H1 (cell line): Measurements from ENCODE around the gene SORBS1. TPM values are rescaled to one million over a fixed set of nuclear protein-coding genes. Genes with fewer than 3 reads are reported as not detected.

Experiments used
- CTCF ChIA-PET: fragments of 300-600 bp; sonication (Branson Sonifier 250); formaldehyde crosslinking; loops from one replicate; lab custom pipeline; 2021; ENCODE audit not compliant: partially characterized antibody; lab: Charles Lee
- POLR2A ChIA-PET: fragments of 300-600 bp; sonication (Branson Sonifier 250); formaldehyde crosslinking; loops from one replicate; lab custom pipeline; 2021; ENCODE audit warnings: inconsistent platforms; ENCODE audit not compliant: partially characterized antibody; lab: Charles Lee
- DNase-seq, 2 experiments: peaks; one replicate each; pipeline versions ENCODE4 v3.0.0 to v3.0.0-alpha.2; 2010 to 2022; ENCODE audit warnings: low spot score in 2 of 2, low read depth in 1 of 2, mixed read lengths in 1 of 2
- FAIRE-seq: peaks from 2 replicates; lab custom pipeline; 2011; peaks lifted over from hg19 to GRCh38; lab: Jason Lieb, UNC
- H2AFZ ChIP-seq: 2 replicates; pipeline ENCODE4 v1.8.1; 2012; ENCODE audit warnings: low read length, inconsistent platforms
- H2AK5ac ChIP-seq: 2 replicates; pipeline ENCODE4 v1.6.1; 2013; ENCODE audit warnings: low read depth, low read length
- H2BK120ac ChIP-seq: replicated peaks from 2 replicates; pipeline ENCODE3; 2013; ENCODE audit warnings: low read depth, low read length, inconsistent platforms
- H2BK12ac ChIP-seq: 2 replicates; pipeline ENCODE4 v1.6.1; 2013; ENCODE audit warnings: low read depth, low read length
- H2BK15ac ChIP-seq: 2 replicates; pipeline ENCODE4 v1.6.1; 2013; ENCODE audit warnings: low read length
- H2BK20ac ChIP-seq: 2 replicates; pipeline ENCODE4 v1.6.1; 2013; ENCODE audit warnings: low read length
- H2BK5ac ChIP-seq: 2 replicates; pipeline ENCODE4 v1.6.1; 2013; ENCODE audit warnings: low read depth, low read length
- H3K14ac ChIP-seq: 2 replicates; pipeline ENCODE4 v1.6.1; 2013; ENCODE audit warnings: inconsistent platforms; ENCODE audit not compliant: insufficient read length
- H3K18ac ChIP-seq: 2 replicates; pipeline ENCODE4 v1.6.1; 2013; ENCODE audit warnings: low read length; ENCODE audit errors: extremely low read depth
- H3K23ac ChIP-seq: 2 replicates; pipeline ENCODE4 v1.6.1; 2013; ENCODE audit warnings: inconsistent platforms; ENCODE audit not compliant: insufficient read length
- H3K23me2 ChIP-seq: 2 replicates; pipeline ENCODE4 v1.6.1; 2013; ENCODE audit warnings: low read depth, low read length
- H3K27ac ChIP-seq: 2 replicates; pipeline ENCODE4 v1.6.1; 2011; ENCODE audit warnings: low read depth, low read length, inconsistent platforms
- H3K27me3 ChIP-seq, 4 experiments: replicated peaks in 1 of 4; 1 replicate in 1 of 4; 2 replicates in 3 of 4; pipeline versions ENCODE4 v1.6.1 to v1.8.1; 2011 to 2013; ENCODE audit warnings: low read length in 3 of 4, mild to moderate bottlenecking in 3 of 4, inconsistent platforms in 2 of 4, mixed read lengths in 2 of 4, moderate library complexity in 1 of 4; ENCODE audit not compliant: control insufficient read depth in 3 of 4, insufficient read depth in 3 of 4; ENCODE audit errors: extremely low read depth in 1 of 4
- H3K36me3 ChIP-seq, 4 experiments: 2 replicates each; pipeline versions ENCODE4 v1.6.1 to v1.8.1; 2011 to 2013; ENCODE audit warnings: mild to moderate bottlenecking in 4 of 4, low read length in 3 of 4, moderate library complexity in 2 of 4, control low read depth in 1 of 4, inconsistent platforms in 1 of 4; ENCODE audit not compliant: insufficient read depth in 4 of 4, control insufficient read depth in 2 of 4
- H3K4ac ChIP-seq: replicated peaks from 2 replicates; pipeline ENCODE3; 2013; ENCODE audit warnings: low read length, low read depth, mixed read lengths, inconsistent platforms; ENCODE audit not compliant: insufficient read length
- H3K4me1 ChIP-seq, 4 experiments: replicated peaks in 1 of 4; 1 replicate in 1 of 4; 2 replicates in 3 of 4; pipeline versions ENCODE4 v1.6.1 to v1.8.1; 2011 to 2013; ENCODE audit warnings: low read length in 3 of 4, inconsistent platforms in 2 of 4, mixed read lengths in 1 of 4; ENCODE audit not compliant: insufficient read depth in 4 of 4, control insufficient read depth in 3 of 4
- H3K4me2 ChIP-seq, 2 experiments: 2 replicates each; pipeline versions ENCODE4 v1.6.1 to v1.8.1; 2011 to 2013; ENCODE audit warnings: low read depth in 2 of 2, low read length in 2 of 2, control low read depth in 1 of 2, inconsistent platforms in 1 of 2, mild to moderate bottlenecking in 1 of 2; ENCODE audit not compliant: insufficient read depth in 1 of 2
- H3K4me3 ChIP-seq, 4 experiments: fragments of 200-600, 300-600 bp in 1 of 4; sonication (generic), shearing (Covaris generic), sonication (Bioruptor Twin) in 1 of 4; 2 replicates each; pipeline versions ENCODE4 v1.5.1 to v1.8.1; 2011 to 2016; ENCODE audit warnings: low read length in 4 of 4, low read depth in 3 of 4, control low read depth in 2 of 4, inconsistent platforms in 2 of 4, mild to moderate bottlenecking in 2 of 4, mixed read lengths in 1 of 4, moderate library complexity in 1 of 4; ENCODE audit not compliant: insufficient read depth in 2 of 4; ENCODE audit errors: extremely low read depth in 1 of 4
- H3K56ac ChIP-seq: replicated peaks from 2 replicates; pipeline ENCODE3; 2013; ENCODE audit warnings: low read depth, mild to moderate bottlenecking, mixed read lengths, low read length, inconsistent platforms; ENCODE audit not compliant: insufficient read length
- H3K79me1 ChIP-seq: 2 replicates; pipeline ENCODE4 v1.6.1; 2013; ENCODE audit warnings: low read depth, low read length, control low read depth
- H3K79me2 ChIP-seq, 2 experiments: 2 replicates each; pipeline versions ENCODE4 v1.6.1 to v1.8.1; 2012 to 2013; ENCODE audit warnings: low read length in 2 of 2, mild to moderate bottlenecking in 2 of 2, inconsistent platforms in 1 of 2; ENCODE audit not compliant: insufficient read depth in 2 of 2, control insufficient read depth in 1 of 2
- H3K9ac ChIP-seq, 4 experiments: replicated peaks in 1 of 4; 1 replicate in 1 of 4; 2 replicates in 3 of 4; pipeline versions ENCODE4 v1.6.1 to v1.8.1; 2011 to 2013; ENCODE audit warnings: low read depth in 3 of 4, low read length in 3 of 4, control low read depth in 2 of 4, mild to moderate bottlenecking in 2 of 4, moderate library complexity in 2 of 4, inconsistent platforms in 1 of 4; ENCODE audit errors: extremely low read depth in 1 of 4
- H3K9me3 ChIP-seq, 2 experiments: 2 replicates each; pipeline versions ENCODE4 v1.6.1 to v1.8.1; 2012 to 2013; ENCODE audit warnings: mild to moderate bottlenecking in 2 of 2, moderate library complexity in 2 of 2, control low read depth in 1 of 2, inconsistent platforms in 1 of 2, low read depth in 1 of 2, low read length in 1 of 2, mixed read lengths in 1 of 2; ENCODE audit not compliant: insufficient read depth in 2 of 2
- H4K20me1 ChIP-seq, 2 experiments: replicated peaks in 1 of 2; 2 replicates each; pipeline versions ENCODE3 to v1.8.1; 2011 to 2013; ENCODE audit warnings: inconsistent platforms in 2 of 2, low read length in 2 of 2, mild to moderate bottlenecking in 1 of 2; ENCODE audit not compliant: insufficient read depth in 2 of 2, control insufficient read depth in 1 of 2
- H4K5ac ChIP-seq: 2 replicates; pipeline ENCODE4 v1.6.1; 2013; ENCODE audit warnings: low read length, low read depth, mixed read lengths, inconsistent platforms; ENCODE audit not compliant: insufficient read length
- H4K8ac ChIP-seq: 2 replicates; pipeline ENCODE4 v1.8.0; 2013; ENCODE audit warnings: mild to moderate bottlenecking, moderate library complexity, low read length, inconsistent platforms; ENCODE audit not compliant: insufficient read depth; ENCODE audit errors: extremely low read depth
- H4K91ac ChIP-seq: replicated peaks from 2 replicates; pipeline ENCODE3; 2013; ENCODE audit warnings: low read length, mixed read lengths, inconsistent platforms; ENCODE audit not compliant: insufficient read length
- ATF2 ChIP-seq: IDR thresholded peaks from 2 replicates; pipeline ENCODE4 v1.6.1; 2012; ENCODE audit warnings: low read length, inconsistent platforms
- BACH1 ChIP-seq: IDR thresholded peaks from 2 replicates; pipeline ENCODE4 v1.6.1; 2012; ENCODE audit warnings: low read length, improper control_type of control experiment
- CREB1 ChIP-seq: IDR thresholded peaks from 2 replicates; pipeline ENCODE4 v1.6.1; 2012; ENCODE audit warnings: inconsistent platforms
- GTF2F1 ChIP-seq: IDR thresholded peaks from 2 replicates; pipeline ENCODE4 v1.6.1; 2012; ENCODE audit warnings: low read depth, low read length, improper control_type of control experiment, borderline replicate concordance
- JUND ChIP-seq: IDR thresholded peaks from 2 replicates; pipeline ENCODE4 v1.6.1; 2011; ENCODE audit warnings: mild to moderate bottlenecking, improper control_type of control experiment, low read length
- KDM4A ChIP-seq: IDR thresholded peaks from one replicate; pipeline ENCODE4 v1.7.1; 2012; ENCODE audit warnings: low read depth, mild to moderate bottlenecking, moderate library complexity, low read length, inconsistent platforms; ENCODE audit not compliant: severe bottlenecking
- MAFK ChIP-seq: IDR thresholded peaks from 2 replicates; pipeline ENCODE4 v1.6.1; 2012; ENCODE audit warnings: low read depth, mild to moderate bottlenecking, improper control_type of control experiment, low read length
- POLR2AphosphoS5 ChIP-seq: IDR thresholded peaks from 2 replicates; pipeline ENCODE4 v1.6.1; 2011; ENCODE audit warnings: low read depth, low read length
- POU5F1 ChIP-seq: IDR thresholded peaks from 2 replicates; pipeline ENCODE4 v1.6.1; 2011; ENCODE audit warnings: low read depth, mild to moderate bottlenecking, low read length, moderate library complexity
- RBBP5 ChIP-seq: IDR thresholded peaks from 2 replicates; pipeline ENCODE4 v1.7.1; 2012; ENCODE audit warnings: low read depth, mild to moderate bottlenecking, inconsistent platforms, low read length, moderate library complexity, borderline replicate concordance
- SAP30 ChIP-seq: fragments of 300-600 bp; sonication (generic); IDR thresholded peaks from 2 replicates; pipeline ENCODE4 v1.7.1; 2012; ENCODE audit warnings: low read length, moderate library complexity, mild to moderate bottlenecking, inconsistent platforms; ENCODE audit not compliant: insufficient read depth, insufficient replicate concordance
- SIN3A ChIP-seq, 2 experiments: IDR thresholded peaks in 1 of 2; conservative IDR thresholded peaks in 1 of 2; 2 replicates each; pipeline ENCODE4 v1.6.1; 2011 to 2012; ENCODE audit warnings: low read length in 2 of 2, improper control_type of control experiment in 1 of 2, low read depth in 1 of 2, mild to moderate bottlenecking in 1 of 2
- SUZ12 ChIP-seq: fragments of 200-600 bp; sonication (generic); IDR thresholded peaks from 2 replicates; pipeline ENCODE4 v1.6.1; 2012; ENCODE audit warnings: mild to moderate bottlenecking, inconsistent platforms, low read length, moderate library complexity, mixed read lengths
- WGBS, 2 experiments: shearing (Covaris generic) in 1 of 2; methylation state at CpG; one replicate each; pipeline versions ENCODE4 v1.1.6 to v1.1.7; 2013 to 2015; ENCODE audit warnings: low lambda C conversion rate in 2 of 2, mixed read lengths in 2 of 2, inconsistent platforms in 1 of 2, low coverage in 1 of 2, missing lambda C conversion rate in 1 of 2; ENCODE audit not compliant: insufficient replicate concordance in 2 of 2, insufficient coverage in 1 of 2, insufficient read length in 1 of 2; ENCODE audit errors: extremely low coverage in 1 of 2, missing lambda C conversion rate in 1 of 2; 5-methylcytosine and 5-hydroxymethylcytosine counted together
- polyA plus RNA-seq, 7 experiments: library from polyadenylated mRNA; depleted of rRNA in 3 of 7; stranded (reverse) in 5 of 7; unstranded in 2 of 7; fragments of >200 nt in 5 of 7; fragments of 200-250 nt in 2 of 7; gene quantifications; 1 replicate in 5 of 7; 2 replicates in 1 of 7; 4 replicates in 1 of 7; pipeline versions ENCODE4 v1.2.1 to v1.2.3, GENCODE V29; 2011 to 2013; ENCODE audit warnings: missing spikeins in 2 of 7, mixed read lengths in 2 of 7
- total RNA-seq: library from RNA; stranded (reverse); fragmentation: NEBNext Ultra II Directional; extraction: Animal tissue kit (Norgen Biotek cat#: 25700); gene quantifications from 2 replicates; pipeline ENCODE4 v1.2.1, GENCODE V29; 2021

Gene SORBS1
- total and polyA plus RNA-seq, 2 of the 8 experiments (the other 6 are each of a cell fraction or from before 2014, with no cell fraction given), result 16.0 to 35.0 TPM

GRCh38 chr10:95352684-95353083 is 208.5 kb downstream of the SORBS1 start:
- CTCF ChIA-PET, result interaction anchor here (0.6 to 14.2 kb wide), 7 partner anchors 11 to 247 kb away, joined by 3 to 149 read pairs (median 4); no protein-coding TSS in a partner anchor
- no peak overlapping the region for H4K91ac ChIP-seq
- H2BK12ac ChIP-seq, result no peak overlapping the region
- no peaks in the 10 kb centered on the region for H4K20me1 ChIP-seq
- H3K4me2 ChIP-seq, result no peak overlapping the region
- no peak overlapping the region for H3K56ac ChIP-seq
- no peaks in the 10 kb centered on the region for H3K23me2 ChIP-seq
- H2BK20ac ChIP-seq, result no peak overlapping the region
- no peak for FAIRE-seq
- POLR2A ChIA-PET, result no interaction called here
- H3K18ac ChIP-seq, result no peak overlapping the region
- H4K5ac ChIP-seq, result no peak overlapping the region
- H3K4me3 ChIP-seq, result no peak overlapping the region
- no peaks in the 10 kb centered on the region for H3K4me1 ChIP-seq
- no peak overlapping the region for H2AK5ac ChIP-seq
- H4K8ac ChIP-seq, result no peak overlapping the region
- no peak for DNase-seq
- H3K36me3 ChIP-seq, result peaks cover 0 to 12% (median 0%) of the 10 kb centered on the region in 4 experiments; a peak in 3 of 8 replicates
- H3K27ac ChIP-seq, result no peak overlapping the region
- no peaks in the 10 kb centered on the region for H3K79me2 ChIP-seq
- 86% methylated on average over 2 of the region's 2 CpGs; no CpG with 5 or more reads in 1 of the 2 experiments for WGBS, 2 experiments
- H2BK120ac ChIP-seq, result no peak overlapping the region
- H3K23ac ChIP-seq, result no peak overlapping the region
- no peak overlapping the region for H2BK15ac ChIP-seq
- H3K4ac ChIP-seq, result no peak overlapping the region
- no peaks in the 10 kb centered on the region for H3K27me3 ChIP-seq
- no peak overlapping the region for H3K14ac ChIP-seq
- H3K9ac ChIP-seq, result no peak overlapping the region
- H3K9me3 ChIP-seq, result no peaks in the 10 kb centered on the region
- H2BK5ac ChIP-seq, result no peak overlapping the region
- H3K79me1 ChIP-seq, result no peaks in the 10 kb centered on the region
- no peak overlapping the region for H2AFZ ChIP-seq
- TF ChIP-seq CREB1 (no peak), SUZ12 (no peak), ATF2 (no peak), POLR2AphosphoS5 (no peak), GTF2F1 (no peak), RBBP5 (no peak), BACH1 (no peak), JUND (no peak), SIN3A (conservative IDR thresholded peaks at IDR 0.05 in 1 of 2, IDR thresholded peaks at IDR 0.05 in 1 of 2; ENCODE audit: low read depth in 1 of 2, low read length in 2 of 2) (no peak), KDM4A (no peak), POU5F1 (no peak), SAP30 (no peak), MAFK (no peak)
